ENCODE results near the gene TMEM174. TPM values are rescaled to one million over a fixed set of nuclear protein-coding genes. Genes with fewer than 3 reads are reported as not detected.

TMEM174 gene
- polyA plus RNA-seq, 1 donor = not detected

- no peak for DNase-seq (ENCODE audit: low read depth)
Measured at GRCh38 chr5:73153513-73153912, 19.5 kb upstream of the TMEM174 start.

- no peak for DNase-seq (ENCODE audit: low read depth)
Measured at GRCh38 chr5:73154208-73155006, 18.6 kb upstream of the TMEM174 start.

- no peak for DNase-seq (ENCODE audit: low read depth)
Measured at GRCh38 chr5:73155271-73156222, 17.4 kb upstream of the TMEM174 start.

- DNase-seq (ENCODE audit: low read depth) = no peak
Measured at GRCh38 chr5:73157414-73158303, 15.3 kb upstream of the TMEM174 start.

GRCh38 chr5:73158313-73158712 lies 14.7 kb upstream of the TMEM174 start:
- DNase-seq (ENCODE audit: low read depth) = no peak

GRCh38 chr5:73160239-73160671 lies 12.7 kb upstream of the TMEM174 start:
- DNase-seq (ENCODE audit: low read depth) = no peak

- DNase-seq (ENCODE audit: low read depth) = no peak
Measured at GRCh38 chr5:73170522-73170921, 2.5 kb upstream of the TMEM174 start.

GRCh38 chr5:73171495-73171894 lies 1.5 kb upstream of the TMEM174 start:
- DNase-seq (ENCODE audit: low read depth) = no peak

GRCh38 chr5:73174100-73174815 lies 1.3 kb downstream of the TMEM174 start:
- no peak for DNase-seq (ENCODE audit: low read depth)

GRCh38 chr5:73176250-73176649 lies 3.3 kb downstream of the TMEM174 start:
- no peak for DNase-seq (ENCODE audit: low read depth)

GRCh38 chr5:73178265-73178664 lies 5.3 kb downstream of the TMEM174 start:
- DNase-seq (ENCODE audit: low read depth) = no peak

GRCh38 chr5:73179730-73180129 lies 6.7 kb downstream of the TMEM174 start:
- DNase-seq (ENCODE audit: low read depth) = no peak

GRCh38 chr5:73180566-73180965 lies 7.6 kb downstream of the TMEM174 start:
- no peak for DNase-seq (ENCODE audit: low read depth)

- DNase-seq (ENCODE audit: low read depth) = no peak
Measured at GRCh38 chr5:73182307-73182706, 9.3 kb downstream of the TMEM174 start.

- DNase-seq (ENCODE audit: low read depth) = no peak
Measured at GRCh38 chr5:73183000-73183399, 10.0 kb downstream of the TMEM174 start.

- no peak for DNase-seq (ENCODE audit: low read depth)
Measured at GRCh38 chr5:73183481-73183891, 10.5 kb downstream of the TMEM174 start.

- DNase-seq (ENCODE audit: low read depth) = no peak
Measured at GRCh38 chr5:73186976-73187375, 14.0 kb downstream of the TMEM174 start.

GRCh38 chr5:73188764-73189531 lies 16.0 kb downstream of the TMEM174 start:
- DNase-seq (ENCODE audit: low read depth) = no peak

GRCh38 chr5:73189871-73190376 lies 16.9 kb downstream of the TMEM174 start:
- DNase-seq (ENCODE audit: low read depth) = no peak

GRCh38 chr5:73192370-73192769 lies 19.4 kb downstream of the TMEM174 start:
- DNase-seq (ENCODE audit: low read depth) = no peak

Measured in forelimb muscle (tissue), 1 donor.